GM19099 (cell line): ENCODE measurements around the gene TMEM39A.

Experiments used
- POLR2A ChIP-seq: IDR thresholded peaks from 3 replicates; pipeline ENCODE4 v1.6.1; 2011; ENCODE audit warnings: low read depth; ENCODE audit not compliant: insufficient read length; ENCODE audit errors: extremely low read depth

Gene TMEM39A

DNA sequence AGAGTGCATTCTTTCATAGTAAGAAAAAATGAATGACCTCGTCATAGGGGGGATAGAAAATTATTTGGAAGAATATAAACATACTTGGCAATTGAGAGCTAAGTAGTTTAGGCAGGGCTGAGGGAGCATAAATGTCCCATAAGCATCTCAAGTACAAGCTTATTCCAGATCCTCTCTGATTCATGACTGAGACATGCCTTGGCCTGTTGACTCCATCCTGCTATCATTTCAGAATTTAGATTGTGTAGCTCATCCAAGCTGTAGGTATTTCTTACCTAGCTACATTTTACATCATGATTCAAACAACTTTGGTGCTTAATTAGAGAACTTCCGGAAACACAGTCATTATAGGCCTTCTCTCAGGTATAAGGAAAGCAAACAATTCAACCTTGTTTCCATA lies 17.7 kb upstream of the TMEM39A start:
- no peak for TF ChIP-seq POLR2A

GRCh38 chr3:119470866-119471265 lies 7.5 kb upstream of the TMEM39A start:
- TF ChIP-seq POLR2A = no peak

GRCh38 chr3:119469418-119470189 lies 6.2 kb upstream of the TMEM39A start:
- TF ChIP-seq POLR2A = no peak

- TF ChIP-seq POLR2A = no peak
These were observed 4.6 kb upstream of the TMEM39A start for GRCh38 chr3:119468041-119468440.

GRCh38 chr3:119457246-119457645 lies 6.2 kb downstream of the TMEM39A start:
- TF ChIP-seq POLR2A = no peak

DNA sequence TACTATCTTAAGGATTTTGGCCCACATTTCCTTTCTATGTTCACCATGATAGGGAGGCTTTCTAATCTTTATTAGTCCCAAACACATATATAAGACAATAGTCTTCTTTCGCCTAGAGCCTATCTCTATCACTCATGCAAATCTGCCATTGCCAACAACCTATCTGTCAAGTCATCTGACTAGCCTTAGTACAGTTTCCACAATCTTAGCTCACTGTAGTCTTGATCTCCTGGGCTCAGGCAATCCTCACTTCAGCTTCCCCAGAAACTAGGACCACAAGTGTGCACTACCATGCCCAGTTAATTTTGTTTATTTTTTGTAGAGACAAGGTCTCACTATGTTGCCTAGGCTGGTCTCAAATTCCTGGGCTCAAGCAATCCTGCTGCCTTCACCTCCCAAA lies 6.9 kb downstream of the TMEM39A start:
- no peak for TF ChIP-seq POLR2A

DNA sequence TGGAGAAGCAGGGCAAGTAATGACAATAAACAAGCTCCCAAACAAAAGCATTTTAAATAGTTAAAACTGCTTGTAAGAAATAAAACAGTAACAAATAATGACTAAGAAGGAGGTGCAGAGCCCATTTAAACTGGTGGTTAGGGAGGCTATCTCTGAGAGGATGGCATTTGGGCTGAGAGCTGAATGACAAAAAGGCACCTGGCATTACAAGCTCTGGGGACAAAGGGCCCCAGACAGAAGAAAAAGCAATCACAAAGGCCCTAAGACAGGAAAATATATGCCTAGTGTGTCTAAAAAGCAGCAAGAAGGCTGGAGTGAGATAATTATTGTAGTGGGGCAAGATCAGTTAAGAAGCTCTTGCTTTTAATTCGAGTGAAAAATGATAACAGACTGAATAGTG lies 9.6 kb downstream of the TMEM39A start:
- TF ChIP-seq POLR2A = no peak

DNA sequence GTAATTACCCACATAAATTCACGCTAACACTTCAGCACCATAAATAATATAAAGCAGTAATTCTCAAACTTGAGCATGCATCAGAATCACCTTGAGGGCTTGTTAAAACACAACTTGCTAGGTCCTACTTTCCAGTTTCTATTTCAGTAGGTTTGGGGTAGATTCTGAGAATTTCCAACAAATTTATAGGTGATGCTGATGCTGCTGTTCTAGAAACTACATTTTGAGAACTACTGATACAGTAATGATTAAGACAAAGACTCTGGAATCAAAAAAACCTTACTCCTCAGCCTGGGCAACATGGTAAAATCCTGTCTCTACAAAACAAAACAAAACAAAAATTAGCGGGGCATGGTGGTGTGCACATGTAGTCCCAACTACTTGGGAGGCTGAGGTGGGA lies 18.8 kb downstream of the TMEM39A start:
- no peak for TF ChIP-seq POLR2A

DNA sequence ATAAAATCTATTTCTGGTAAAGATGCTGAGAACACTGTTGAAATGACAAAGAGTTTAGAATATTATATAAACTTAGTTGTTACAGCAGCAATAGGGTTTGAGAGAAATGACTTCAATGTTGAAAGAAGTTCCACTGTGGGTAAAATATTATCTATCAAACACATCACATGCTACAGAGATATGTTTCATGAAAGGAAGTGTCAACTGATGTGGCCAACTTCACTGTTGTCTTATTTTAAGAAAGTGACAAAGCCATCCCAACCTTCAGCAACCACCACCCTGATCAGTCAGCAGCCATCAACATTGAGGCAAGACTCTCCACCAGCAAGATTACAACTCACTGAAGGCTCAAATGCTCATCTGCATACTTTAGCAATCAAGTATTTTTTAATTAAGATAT lies 20.2 kb downstream of the TMEM39A start:
- TF ChIP-seq POLR2A = no peak

GRCh38 chr3:119437691-119438258 lies 25.6 kb downstream of the TMEM39A start:
- no peak for TF ChIP-seq POLR2A

DNA sequence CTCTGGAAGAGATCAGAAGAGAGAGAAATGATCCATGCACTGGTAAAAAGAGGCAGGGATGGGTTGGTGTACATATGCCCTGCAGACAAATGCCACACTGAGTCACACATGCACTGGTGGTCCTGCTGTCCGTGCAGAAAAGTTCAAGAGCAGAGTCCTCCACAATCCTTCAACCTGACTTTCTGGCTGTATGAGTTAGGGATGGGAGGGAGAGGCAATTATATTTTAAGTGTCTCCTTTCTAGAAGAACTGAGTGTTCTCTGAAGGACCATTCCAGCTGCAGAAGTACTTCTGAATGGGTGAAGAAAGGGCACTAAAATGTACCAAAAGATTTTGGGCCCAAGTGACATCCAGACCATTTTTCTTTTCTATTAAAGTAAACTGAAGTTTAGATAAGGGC lies 26.4 kb downstream of the TMEM39A start:
- TF ChIP-seq POLR2A = no peak

DNA sequence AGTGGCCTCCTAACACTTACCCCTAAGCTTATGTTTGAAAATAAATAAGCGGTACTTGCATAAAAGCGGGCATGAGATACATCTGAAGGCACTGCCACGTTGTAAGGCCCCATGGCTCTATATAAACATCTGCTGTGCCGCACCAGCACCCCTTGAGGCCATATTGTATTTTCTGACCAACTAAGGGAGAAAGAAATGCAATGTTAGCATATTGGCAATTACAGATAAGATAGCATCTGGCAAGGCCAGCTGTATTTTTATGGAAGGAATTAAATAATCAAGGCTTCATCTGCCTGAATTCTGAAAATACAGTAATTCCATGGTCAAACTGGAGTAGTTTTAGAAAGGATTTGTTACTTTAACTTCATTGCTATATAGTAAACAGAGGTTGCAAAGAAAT lies 28.7 kb downstream of the TMEM39A start:
- TF ChIP-seq POLR2A = no peak

GRCh38 chr3:119433613-119434325 lies 29.6 kb downstream of the TMEM39A start:
- no peak for TF ChIP-seq POLR2A

DNA sequence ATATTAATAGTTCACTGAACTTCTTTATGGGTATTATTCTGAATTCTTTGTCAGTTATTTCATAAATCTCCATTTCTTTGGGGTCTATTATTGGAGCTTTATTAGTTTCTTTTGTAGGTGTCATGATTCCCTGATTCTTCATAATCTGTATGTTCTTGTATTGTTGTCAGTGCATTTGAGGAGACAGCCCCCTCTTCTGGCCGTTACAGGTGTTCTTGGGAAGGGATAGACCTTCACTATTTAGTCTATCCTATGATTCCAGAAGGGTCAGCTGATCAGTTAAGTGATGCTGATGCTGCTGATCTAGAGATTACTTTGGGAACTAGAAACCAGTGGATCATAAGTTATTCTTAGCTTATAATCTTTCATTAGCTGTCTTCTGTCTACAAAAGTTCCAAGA lies 34.9 kb downstream of the TMEM39A start:
- TF ChIP-seq POLR2A = no peak

- no peak for TF ChIP-seq POLR2A
These were observed 35.7 kb downstream of the TMEM39A start for GRCh38 chr3:119427669-119428068.

- no peak for TF ChIP-seq POLR2A
These were observed 43.2 kb downstream of the TMEM39A start for GRCh38 chr3:119420196-119420595.

GRCh38 chr3:119418641-119419040 lies 44.8 kb downstream of the TMEM39A start:
- TF ChIP-seq POLR2A = no peak
